ENCODE data around the gene PNMA8A. TPM values are rescaled to one million over a fixed set of nuclear protein-coding genes. Genes with fewer than 3 reads are reported as not detected.
"Not testable (repeated sequence)": the region's sequence is repeated elsewhere in the genome, so short reads cannot be mapped to it uniquely, and the experiment has no call there.

The PNMA8A gene
- polyA plus RNA-seq, 1 donor = 6.0 TPM

DNA sequence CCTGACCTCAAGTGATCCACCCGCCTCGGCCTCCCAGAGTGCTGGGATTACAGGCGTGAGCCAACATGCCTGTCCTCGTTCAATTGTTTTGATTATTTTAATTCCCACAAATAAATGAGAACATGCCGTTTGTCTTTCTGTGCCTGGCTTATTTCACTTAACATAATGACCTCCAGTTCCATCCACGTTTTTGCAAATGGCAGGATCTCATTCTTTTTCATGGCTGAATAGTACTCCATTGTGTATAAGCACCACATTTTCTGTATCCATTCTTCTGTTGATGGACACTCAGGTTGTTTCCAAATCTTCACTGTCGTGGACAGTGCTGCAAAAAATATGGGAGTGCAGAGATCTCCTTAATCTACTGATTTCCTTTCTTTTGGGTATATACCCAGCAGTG, 37.9 kb downstream of the PNMA8A start:
- WGBS (ENCODE audit: insufficient coverage, low lambda C conversion rate) = 80% methylated on average over 3 of the region's 7 CpGs
- DNase-seq; H3K36me3 ChIP-seq (ENCODE audit: control insufficient read depth, insufficient read depth, low read length); H3K27ac ChIP-seq (ENCODE audit: low read length); H3K9me3 ChIP-seq (ENCODE audit: control insufficient read depth, low read depth, low read length); H3K4me1 ChIP-seq (ENCODE audit: control insufficient read depth, insufficient read depth, low read length); H3K4me3 ChIP-seq (ENCODE audit: low read length): not testable (repeated sequence)
- peaks cover 11% of the 10 kb centered on the region for H3K27me3 ChIP-seq (ENCODE audit: control insufficient read depth, insufficient read depth, low read length)

- H3K27me3 ChIP-seq (ENCODE audit: control insufficient read depth, insufficient read depth, low read length) = peaks cover 22% of the 10 kb centered on the region
- no CpG with 5 or more reads among the region's 10 CpGs for WGBS (ENCODE audit: insufficient coverage, low lambda C conversion rate)
- peak in 1 of 2 donors; percentile 37 for DNase-seq
These were observed 39.5 kb downstream of the PNMA8A start for GRCh38 chr19:46431824-46432223.

DNA sequence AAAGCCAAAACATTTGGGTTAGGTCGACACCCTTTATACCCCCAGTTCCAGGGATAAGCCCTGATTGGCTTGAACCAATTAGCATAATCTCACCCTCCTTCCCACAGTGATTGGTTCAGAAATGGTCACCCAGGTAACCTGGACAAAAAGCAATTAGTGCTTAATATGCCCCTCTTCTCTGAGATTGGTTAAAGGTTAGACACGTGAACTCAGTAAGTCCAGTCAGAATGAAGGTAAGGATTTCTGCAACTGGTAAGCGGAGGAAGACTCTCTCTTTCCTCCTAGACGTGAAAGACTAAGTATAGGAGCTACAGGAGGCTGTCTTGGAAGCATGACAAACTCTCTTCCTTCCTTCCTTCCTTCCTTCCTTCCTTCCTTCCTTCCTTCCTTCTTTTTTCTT, 41.4 kb downstream of the PNMA8A start:
- no peaks in the 10 kb centered on the region for H3K9me3 ChIP-seq (ENCODE audit: control insufficient read depth, low read depth, low read length)
- peaks cover 22% of the 10 kb centered on the region for H3K27me3 ChIP-seq (ENCODE audit: control insufficient read depth, insufficient read depth, low read length)
- no peaks in the 10 kb centered on the region for H3K36me3 ChIP-seq (ENCODE audit: control insufficient read depth, insufficient read depth, low read length)
- no peak overlapping the region for H3K4me3 ChIP-seq (ENCODE audit: low read length)
- no peak overlapping the region for H3K27ac ChIP-seq (ENCODE audit: low read length)
- no peak for DNase-seq
- 80% methylated on average over 2 of the region's 4 CpGs for WGBS (ENCODE audit: insufficient coverage, low lambda C conversion rate)
- H3K4me1 ChIP-seq (ENCODE audit: control insufficient read depth, insufficient read depth, low read length) = peaks cover 6% of the 10 kb centered on the region

More at GRCh38 chr19:46431824-46432223, 39.5 kb downstream of the PNMA8A start:
- Histone ChIP-seq H3K27ac (ENCODE audit: low read length) (no peak overlapping the region), H3K36me3 (ENCODE audit: control insufficient read depth, insufficient read depth, low read length) (no peaks in the 10 kb centered on the region), H3K9me3 (ENCODE audit: control insufficient read depth, low read depth, low read length) (no peaks in the 10 kb centered on the region), H3K4me1 (ENCODE audit: control insufficient read depth, insufficient read depth, low read length) (peaks cover 3% of the 10 kb centered on the region), H3K4me3 (ENCODE audit: low read length) (no peak overlapping the region)

GRCh38 chr19:46428239-46429135, 42.9 kb downstream of the PNMA8A start, which contains the start of gene PNMA8C:
TSS of gene PNMA8C (minus strand) at chr19:46428936. CDS start at chr19:46428359, 577 bp downstream.
- Histone ChIP-seq H3K4me3 (ENCODE audit: low read length) (peak within 1 kb of the TSS; percentile 16), H3K4me1 (ENCODE audit: control insufficient read depth, insufficient read depth, low read length) (peaks cover 6% of the 10 kb centered on the region), H3K27me3 (ENCODE audit: control insufficient read depth, insufficient read depth, low read length) (peaks cover 22% of the 10 kb centered on the region), H3K27ac (ENCODE audit: low read length) (no peak within 1 kb of the TSS), H3K9me3 (ENCODE audit: control insufficient read depth, low read depth, low read length) (no peaks in the 10 kb centered on the region), H3K36me3 (ENCODE audit: control insufficient read depth, insufficient read depth, low read length) (no peaks in the 10 kb centered on the region)
- DNase-seq = peak; percentile 56 to 68
- WGBS (ENCODE audit: insufficient coverage, low lambda C conversion rate) = 0% methylated on average over 5 of the region's 52 CpGs

GRCh38 chr19:46427518-46428045, 43.8 kb downstream of the PNMA8A start:
- Histone ChIP-seq H3K27ac (ENCODE audit: low read length) (no peak overlapping the region), H3K4me3 (ENCODE audit: low read length) (no peak overlapping the region), H3K27me3 (ENCODE audit: control insufficient read depth, insufficient read depth, low read length) (peaks cover 22% of the 10 kb centered on the region), H3K36me3 (ENCODE audit: control insufficient read depth, insufficient read depth, low read length) (no peaks in the 10 kb centered on the region), H3K4me1 (ENCODE audit: control insufficient read depth, insufficient read depth, low read length) (peaks cover 6% of the 10 kb centered on the region), H3K9me3 (ENCODE audit: control insufficient read depth, low read depth, low read length) (no peaks in the 10 kb centered on the region)
- 60% methylated on average over 2 of the region's 17 CpGs for WGBS (ENCODE audit: insufficient coverage, low lambda C conversion rate)
- DNase-seq = no peak

DNA sequence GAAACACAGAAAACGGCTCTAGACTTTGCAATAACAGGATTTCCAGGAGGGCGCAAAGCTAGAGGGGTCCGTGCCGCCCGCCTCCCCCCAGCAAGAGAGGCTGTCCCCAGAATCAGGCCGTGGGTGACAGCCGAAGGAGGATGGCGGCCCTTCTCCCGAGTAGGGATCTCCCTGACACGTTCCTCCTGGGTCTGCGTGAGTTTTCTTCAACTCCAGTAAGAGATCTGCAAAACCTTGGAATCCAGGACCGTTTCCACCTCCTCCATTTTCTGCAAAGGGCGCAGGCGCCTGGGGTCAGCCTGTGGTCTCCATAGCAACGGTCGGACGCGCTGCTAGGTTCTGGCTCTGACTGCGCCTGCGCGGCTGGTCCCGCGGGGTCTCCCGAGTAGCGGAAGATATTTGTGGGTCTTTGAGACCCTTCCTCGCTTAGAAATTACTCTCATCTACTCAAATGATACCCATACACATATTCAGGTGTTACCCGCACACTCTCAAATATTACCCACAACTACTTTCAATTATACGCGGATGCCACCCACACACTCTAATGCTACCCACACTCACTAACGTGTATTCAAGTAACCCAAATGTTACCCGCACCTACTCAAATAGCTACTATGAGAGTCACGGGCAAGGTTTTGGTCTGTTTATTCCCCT, 44.7 kb downstream of the PNMA8A start:
- Histone ChIP-seq H3K27ac (ENCODE audit: low read length) (peak overlapping the region; percentile 64), H3K27me3 (ENCODE audit: control insufficient read depth, insufficient read depth, low read length) (peaks cover 22% of the 10 kb centered on the region), H3K36me3 (ENCODE audit: control insufficient read depth, insufficient read depth, low read length) (no peaks in the 10 kb centered on the region), H3K9me3 (ENCODE audit: control insufficient read depth, low read depth, low read length) (no peaks in the 10 kb centered on the region), H3K4me3 (ENCODE audit: low read length) (peak overlapping the region; percentile 74), H3K4me1 (ENCODE audit: control insufficient read depth, insufficient read depth, low read length) (peaks cover 6% of the 10 kb centered on the region)
- WGBS (ENCODE audit: insufficient coverage, low lambda C conversion rate) = no CpG with 5 or more reads among the region's 32 CpGs
- DNase-seq = peak; percentile 75 to 82

DNA sequence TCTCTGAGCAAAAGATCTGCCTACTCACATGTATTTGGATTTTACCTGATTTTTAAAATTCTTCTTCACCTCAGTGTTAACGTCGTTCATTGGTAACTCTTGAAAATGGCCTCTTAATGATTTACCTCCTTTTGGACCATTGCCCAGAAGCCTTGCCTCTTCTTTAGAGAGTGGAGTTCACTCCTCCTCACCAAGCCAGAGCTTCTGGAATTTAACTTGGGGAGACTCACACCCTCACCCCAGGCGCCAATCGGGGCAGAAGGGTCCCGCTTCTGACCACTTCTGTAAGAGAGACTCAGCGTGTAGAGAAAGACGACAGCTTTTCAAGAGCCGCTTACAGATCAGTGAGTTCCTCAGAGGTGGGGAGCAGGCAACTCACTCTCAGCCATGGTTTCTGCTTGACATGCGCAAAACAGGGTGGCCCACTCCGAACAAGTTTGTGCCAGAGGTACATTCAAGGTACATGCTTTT, 45.3 kb downstream of the PNMA8A start:
- WGBS (ENCODE audit: insufficient coverage, low lambda C conversion rate) = 0% methylated on average over 2 of the region's 10 CpGs
- Histone ChIP-seq H3K9me3 (ENCODE audit: control insufficient read depth, low read depth, low read length) (no peaks in the 10 kb centered on the region), H3K27me3 (ENCODE audit: control insufficient read depth, insufficient read depth, low read length) (peaks cover 22% of the 10 kb centered on the region), H3K36me3 (ENCODE audit: control insufficient read depth, insufficient read depth, low read length) (no peaks in the 10 kb centered on the region), H3K4me1 (ENCODE audit: control insufficient read depth, insufficient read depth, low read length) (peaks cover 6% of the 10 kb centered on the region), H3K4me3 (ENCODE audit: low read length) (peak overlapping the region; percentile 74), H3K27ac (ENCODE audit: low read length) (peak overlapping the region; percentile 64)
- peak in 1 of 2 donors; percentile 83 for DNase-seq

DNA sequence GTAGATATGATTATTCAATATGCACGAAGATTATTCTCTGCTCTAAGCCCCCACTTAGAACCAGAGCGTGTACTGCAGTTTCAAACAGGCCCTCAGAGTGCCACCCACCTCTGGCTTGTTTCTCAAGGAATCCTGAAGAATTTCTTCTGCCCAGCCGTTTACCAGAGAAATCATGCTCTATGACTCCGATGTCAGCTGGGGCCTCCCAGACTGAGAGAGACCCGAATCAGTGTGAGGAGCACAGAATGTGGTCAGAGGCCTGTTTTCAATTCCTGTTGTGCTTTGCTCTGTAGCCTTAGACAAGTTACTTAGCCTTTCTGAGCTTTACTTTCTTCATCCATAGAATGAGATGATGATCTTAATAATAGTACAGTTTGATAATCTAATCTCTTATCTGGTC, 48.2 kb downstream of the PNMA8A start:
- H3K4me3 ChIP-seq (ENCODE audit: low read length) = no peak overlapping the region
- no peaks in the 10 kb centered on the region for H3K36me3 ChIP-seq (ENCODE audit: control insufficient read depth, insufficient read depth, low read length)
- no peaks in the 10 kb centered on the region for H3K9me3 ChIP-seq (ENCODE audit: control insufficient read depth, low read depth, low read length)
- peaks cover 9% of the 10 kb centered on the region for H3K27me3 ChIP-seq (ENCODE audit: control insufficient read depth, insufficient read depth, low read length)
- no peak overlapping the region for H3K27ac ChIP-seq (ENCODE audit: low read length)
- H3K4me1 ChIP-seq (ENCODE audit: control insufficient read depth, insufficient read depth, low read length) = peaks cover 6% of the 10 kb centered on the region
- WGBS (ENCODE audit: insufficient coverage, low lambda C conversion rate) = 90% methylated on average over 2 of the region's 5 CpGs
- DNase-seq = no peak

DNA sequence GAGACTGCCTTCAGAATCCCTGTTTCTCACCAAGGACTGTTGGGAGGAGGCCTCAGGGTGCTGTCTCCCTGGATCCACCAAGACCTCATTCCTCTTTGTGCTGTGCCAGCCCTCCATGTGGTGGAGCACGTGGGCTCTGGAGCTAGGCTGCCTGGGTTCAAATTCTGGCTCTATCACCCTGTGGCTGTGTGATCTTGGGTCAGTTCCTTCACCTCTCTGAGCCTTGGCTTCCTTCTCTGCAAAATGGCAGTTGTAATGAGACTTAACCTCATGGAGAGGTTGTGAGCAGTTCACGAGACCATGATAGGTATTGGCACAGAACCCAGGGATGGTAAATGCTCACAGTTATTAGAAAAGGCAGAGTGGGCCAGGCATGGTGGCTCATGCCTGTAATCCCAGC, 49.0 kb downstream of the PNMA8A start:
- Histone ChIP-seq H3K4me1 (ENCODE audit: control insufficient read depth, insufficient read depth, low read length) (peaks cover 6% of the 10 kb centered on the region), H3K27me3 (ENCODE audit: control insufficient read depth, insufficient read depth, low read length) (peaks cover under 1% of the 10 kb centered on the region), H3K36me3 (ENCODE audit: control insufficient read depth, insufficient read depth, low read length) (no peaks in the 10 kb centered on the region), H3K4me3 (ENCODE audit: low read length) (no peak overlapping the region), H3K9me3 (ENCODE audit: control insufficient read depth, low read depth, low read length) (no peaks in the 10 kb centered on the region), H3K27ac (ENCODE audit: low read length) (no peak overlapping the region)
- WGBS (ENCODE audit: insufficient coverage, low lambda C conversion rate) = no CpG with 5 or more reads among the region's 2 CpGs
- no peak for DNase-seq

- Histone ChIP-seq H3K4me3 (ENCODE audit: low read length) (no peak overlapping the region), H3K27ac (ENCODE audit: low read length) (no peak overlapping the region), H3K4me1 (ENCODE audit: control insufficient read depth, insufficient read depth, low read length) (peaks cover 2% of the 10 kb centered on the region), H3K36me3 (ENCODE audit: control insufficient read depth, insufficient read depth, low read length) (no peaks in the 10 kb centered on the region), H3K27me3 (ENCODE audit: control insufficient read depth, insufficient read depth, low read length) (no peaks in the 10 kb centered on the region), H3K9me3 (ENCODE audit: control insufficient read depth, low read depth, low read length) (no peaks in the 10 kb centered on the region)
- WGBS (ENCODE audit: insufficient coverage, low lambda C conversion rate) = 93% methylated on average over 5 of the region's 7 CpGs
- DNase-seq = no peak
These were observed 51.3 kb downstream of the PNMA8A start for GRCh38 chr19:46420056-46420455.
